HEK293 (cell line): Measurements from ENCODE around the gene GALNT1.

Experiments
- CTCF ChIA-PET: fragments of 350-600 bp; formaldehyde crosslinking; extraction: SDS; loops from one replicate; lab custom pipeline; 2021; ENCODE audit warnings: antibody characterized with exemption; lab: Yijun Ruan, JAX
- POLR2A ChIA-PET: fragments of 300-600 bp; formaldehyde crosslinking; extraction: SDS; loops from one replicate; lab custom pipeline; 2020; ENCODE audit warnings: antibody characterized with exemption, inconsistent platforms; lab: Yijun Ruan, JAX
- H3K27ac ChIP-seq: fragments of 200-500 bp; sonication (Bioruptor generic); 2 replicates; pipeline ENCODE4 v1.5.1; 2014; ENCODE audit warnings: low read depth, low read length, control low read depth, inconsistent platforms; ENCODE audit errors: extremely low read depth
- H3K36me3 ChIP-seq, 2 experiments: fragments of 200-500 bp in 1 of 2; sonication (Bioruptor generic) in 1 of 2; 1 replicate in 1 of 2; 2 replicates in 1 of 2; pipeline ENCODE4 v1.5.1; 2014 to 2017; ENCODE audit warnings: inconsistent platforms in 2 of 2, low read length in 2 of 2; ENCODE audit not compliant: control insufficient read depth in 2 of 2, insufficient read depth in 1 of 2
- H3K4me1 ChIP-seq: fragments of 200-500 bp; sonication (Bioruptor generic); 2 replicates; pipeline ENCODE4 v1.5.1; 2014; ENCODE audit warnings: mild to moderate bottlenecking, low read length, inconsistent platforms; ENCODE audit not compliant: control insufficient read depth, insufficient read depth
- H3K4me3 ChIP-seq: 2 replicates; pipeline ENCODE4 v1.5.1; 2011; ENCODE audit warnings: low read depth, mild to moderate bottlenecking, control low read depth, low read length, moderate library complexity
- H3K9me3 ChIP-seq: fragments of 200-500 bp; sonication (Bioruptor generic); 2 replicates; pipeline ENCODE4 v1.5.1; 2014; ENCODE audit warnings: low read depth, low read length, inconsistent platforms; ENCODE audit not compliant: control insufficient read depth, insufficient read depth
- GLI2 ChIP-seq: fragments of 450-650 bp; formaldehyde crosslinking; IDR thresholded peaks from 2 replicates; pipeline ENCODE4; 2017; ENCODE audit warnings: missing biosample characterization, missing genetic modification characterization, low read depth, borderline replicate concordance
- GLIS1 ChIP-seq: fragments of 450-650 bp; formaldehyde crosslinking; IDR thresholded peaks from 2 replicates; pipeline ENCODE4 v1.5.1; 2016; ENCODE audit warnings: missing biosample characterization, missing genetic modification characterization
- GLIS2 ChIP-seq: fragments of 450-650 bp; formaldehyde crosslinking; IDR thresholded peaks from 2 replicates; pipeline ENCODE4 v1.5.1; 2016; ENCODE audit warnings: missing biosample characterization, missing genetic modification characterization
- ZBTB20 ChIP-seq: fragments of 450-650 bp; formaldehyde crosslinking; IDR thresholded peaks from 2 replicates; pipeline ENCODE4 v1.5.1; 2016; ENCODE audit warnings: missing biosample characterization, missing genetic modification characterization
- ZBTB8A ChIP-seq: fragments of 450-650 bp; formaldehyde crosslinking; IDR thresholded peaks from 2 replicates; pipeline ENCODE4 v1.5.1; 2016; ENCODE audit warnings: missing biosample characterization, missing genetic modification characterization
- ZNF335 ChIP-seq: fragments of 450-650 bp; formaldehyde crosslinking; conservative IDR thresholded peaks from 2 replicates; pipeline ENCODE4 v1.5.1; 2016; ENCODE audit warnings: missing biosample characterization, missing genetic modification characterization
- ZNF549 ChIP-seq: fragments of 450-650 bp; IDR thresholded peaks from 2 replicates; pipeline ENCODE4 v1.5.1; 2018; ENCODE audit warnings: missing biosample characterization, missing genetic modification characterization, mild to moderate bottlenecking, inconsistent platforms, moderate library complexity
- ZNF654 ChIP-seq: fragments of 450-650 bp; formaldehyde crosslinking; IDR thresholded peaks from 2 replicates; pipeline ENCODE4 v1.5.1; 2016; ENCODE audit warnings: low read depth, missing biosample characterization, missing genetic modification characterization
- ZNF707 ChIP-seq: fragments of 450-650 bp; formaldehyde crosslinking; IDR thresholded peaks from 2 replicates; pipeline ENCODE4 v1.5.1; 2016; ENCODE audit warnings: missing biosample characterization, missing genetic modification characterization
- TF ChIP-seq, protein P1 (sequence below): fragments of 450-650 bp; formaldehyde crosslinking; optimal IDR thresholded peaks from 2 replicates; pipeline ENCODE3; 2016; ENCODE audit warnings: missing biosample characterization, mild to moderate bottlenecking, missing genetic modification characterization
- TF ChIP-seq, protein P2 (sequence below): fragments of 450-650 bp; formaldehyde crosslinking; IDR thresholded peaks from 2 replicates; pipeline ENCODE4 v1.5.1; 2016; ENCODE audit warnings: missing biosample characterization, missing genetic modification characterization
- TF ChIP-seq, protein P3 (sequence below): fragments of 450-650 bp; formaldehyde crosslinking; IDR thresholded peaks from 2 replicates; pipeline ENCODE4 v1.5.1; 2016; ENCODE audit warnings: missing biosample characterization, missing genetic modification characterization
- TF ChIP-seq, protein P4 (sequence below): fragments of 450-650 bp; formaldehyde crosslinking; IDR thresholded peaks from 2 replicates; pipeline ENCODE4 v1.5.1; 2016; ENCODE audit warnings: missing biosample characterization, missing genetic modification characterization
- TF ChIP-seq, protein P5 (sequence below): fragments of 450-650 bp; formaldehyde crosslinking; IDR thresholded peaks from 2 replicates; pipeline ENCODE4 v1.5.1; 2017; ENCODE audit warnings: missing biosample characterization, missing genetic modification characterization

The GALNT1 gene

DNA sequence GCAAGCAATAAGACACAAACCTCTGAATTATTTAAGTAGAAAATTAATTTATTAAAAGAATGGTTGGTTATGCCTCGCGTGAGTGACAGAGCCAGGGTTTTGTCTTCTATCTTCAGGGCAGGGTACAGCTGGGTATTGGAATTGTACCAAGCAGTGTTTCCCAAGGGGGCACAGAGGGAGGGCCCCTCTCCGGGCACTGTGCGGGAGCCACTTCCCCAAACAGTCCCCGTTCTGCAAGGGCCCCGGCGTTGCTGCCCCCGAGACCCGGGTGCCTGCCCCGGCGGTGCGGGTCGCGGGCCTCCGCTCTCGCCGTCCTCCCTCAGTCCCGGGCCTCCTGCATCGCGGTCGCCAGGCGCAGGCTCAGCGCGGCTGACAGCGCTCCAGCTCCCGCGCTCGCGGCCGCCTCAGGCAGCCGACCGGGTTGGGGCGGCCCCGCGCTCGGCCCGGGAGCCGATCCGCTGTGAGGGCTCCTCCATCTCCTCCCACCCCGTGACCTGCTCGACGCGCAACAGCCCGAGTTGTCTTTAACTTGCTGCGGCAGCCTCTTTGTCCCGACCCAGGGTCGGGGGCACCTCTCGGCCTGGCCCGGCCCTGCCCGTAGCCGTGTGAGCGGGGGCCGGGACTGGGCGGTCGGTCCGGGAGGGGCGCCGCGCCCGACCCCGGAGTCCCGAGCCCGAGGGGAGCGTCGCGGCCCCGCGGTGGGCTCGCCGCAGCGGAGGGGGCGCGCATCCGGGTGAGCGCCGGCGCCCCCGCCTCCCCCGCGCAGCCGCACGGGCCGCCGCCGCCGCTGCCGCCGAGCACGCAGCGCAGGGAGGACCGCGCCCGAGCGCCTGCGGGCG, 620 bp upstream of the GALNT1 start (continued):
- TF ChIP-seq ZBTB8A (tag by site-specific recombination) (0 out of 2 replicates have a peak, but pooled peaks have one; percentile 20), GLIS1 (tag by site-specific recombination) (peak; percentile 36; the same call in 1 of the 2 replicates), ZNF707 (tag by site-specific recombination) (no peak), ZNF654 (no peak), ZNF549 (tag by site-specific recombination) (0 out of 2 replicates have a peak, but pooled peaks have one; percentile 10)
- TF ChIP-seq, all 188 proteins: peak for 17

DNA sequence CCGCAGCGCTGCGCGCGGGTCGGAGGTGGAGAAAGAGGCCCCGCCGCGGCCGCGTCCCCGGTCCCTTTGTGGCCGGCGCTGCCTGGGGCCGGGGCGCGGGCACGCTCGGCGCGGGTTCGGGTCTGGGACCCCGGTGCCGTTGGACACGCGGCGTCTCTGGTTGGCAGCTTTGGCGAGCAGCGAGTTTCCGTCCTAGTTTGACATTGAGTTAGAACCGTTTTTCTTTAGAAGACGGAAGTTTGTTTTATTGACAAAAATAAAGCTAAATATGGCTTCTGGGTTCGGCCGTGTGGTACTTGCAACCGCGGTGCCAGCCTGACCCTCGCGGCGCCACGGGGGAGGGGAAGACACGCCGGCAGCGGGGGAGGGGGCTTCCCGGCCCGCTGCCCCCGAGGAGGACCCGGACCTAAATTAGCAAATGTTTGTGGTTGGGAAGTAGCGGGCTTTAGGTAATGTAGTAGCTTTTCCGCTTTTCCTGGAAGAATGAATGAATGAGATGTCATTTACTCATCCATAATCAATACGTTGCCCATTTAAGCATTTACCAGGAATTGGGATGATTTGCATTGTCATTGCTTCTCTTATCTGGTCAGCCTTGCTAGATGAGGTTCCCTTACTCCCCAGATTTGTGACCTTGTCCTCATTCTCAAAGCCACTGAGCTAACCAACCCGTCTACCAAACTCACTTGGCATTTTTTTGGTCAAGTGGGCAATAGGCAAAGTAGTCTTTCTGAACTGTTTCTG, 530 bp downstream of the GALNT1 start:
- H3K4me1 ChIP-seq = no peaks in the 10 kb centered on the region; the same call in 1 of the 2 replicates
- POLR2A ChIA-PET = interaction anchor here (1.1 to 1.8 kb wide), 3 partner anchors 10 to 84 kb away, joined by 3 to 7 read pairs (median 5); partner anchors contain the start of gene INO80C
- TF ChIP-seq, protein P1, sequence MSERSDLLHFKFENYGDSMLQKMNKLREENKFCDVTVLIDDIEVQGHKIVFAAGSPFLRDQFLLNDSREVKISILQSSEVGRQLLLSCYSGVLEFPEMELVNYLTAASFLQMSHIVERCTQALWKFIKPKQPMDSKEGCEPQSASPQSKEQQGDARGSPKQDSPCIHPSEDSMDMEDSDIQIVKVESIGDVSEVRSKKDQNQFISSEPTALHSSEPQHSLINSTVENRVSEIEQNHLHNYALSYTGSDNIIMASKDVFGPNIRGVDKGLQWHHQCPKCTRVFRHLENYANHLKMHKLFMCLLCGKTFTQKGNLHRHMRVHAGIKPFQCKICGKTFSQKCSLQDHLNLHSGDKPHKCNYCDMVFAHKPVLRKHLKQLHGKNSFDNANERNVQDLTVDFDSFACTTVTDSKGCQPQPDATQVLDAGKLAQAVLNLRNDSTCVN (tag by site-specific recombination) = peak; percentile 51
- TF ChIP-seq ZBTB20 (tag by site-specific recombination) = peak; percentile 30; the same call in 1 of the 2 replicates
- TF ChIP-seq, protein P2, sequence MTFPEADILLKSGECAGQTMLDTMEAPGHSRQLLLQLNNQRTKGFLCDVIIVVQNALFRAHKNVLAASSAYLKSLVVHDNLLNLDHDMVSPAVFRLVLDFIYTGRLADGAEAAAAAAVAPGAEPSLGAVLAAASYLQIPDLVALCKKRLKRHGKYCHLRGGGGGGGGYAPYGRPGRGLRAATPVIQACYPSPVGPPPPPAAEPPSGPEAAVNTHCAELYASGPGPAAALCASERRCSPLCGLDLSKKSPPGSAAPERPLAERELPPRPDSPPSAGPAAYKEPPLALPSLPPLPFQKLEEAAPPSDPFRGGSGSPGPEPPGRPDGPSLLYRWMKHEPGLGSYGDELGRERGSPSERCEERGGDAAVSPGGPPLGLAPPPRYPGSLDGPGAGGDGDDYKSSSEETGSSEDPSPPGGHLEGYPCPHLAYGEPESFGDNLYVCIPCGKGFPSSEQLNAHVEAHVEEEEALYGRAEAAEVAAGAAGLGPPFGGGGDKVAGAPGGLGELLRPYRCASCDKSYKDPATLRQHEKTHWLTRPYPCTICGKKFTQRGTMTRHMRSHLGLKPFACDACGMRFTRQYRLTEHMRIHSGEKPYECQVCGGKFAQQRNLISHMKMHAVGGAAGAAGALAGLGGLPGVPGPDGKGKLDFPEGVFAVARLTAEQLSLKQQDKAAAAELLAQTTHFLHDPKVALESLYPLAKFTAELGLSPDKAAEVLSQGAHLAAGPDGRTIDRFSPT (tag by site-specific recombination) = 0 out of 2 replicates have a peak, but pooled peaks have one; percentile 27
- no peak for TF ChIP-seq GLI2
- TF ChIP-seq, protein P3, sequence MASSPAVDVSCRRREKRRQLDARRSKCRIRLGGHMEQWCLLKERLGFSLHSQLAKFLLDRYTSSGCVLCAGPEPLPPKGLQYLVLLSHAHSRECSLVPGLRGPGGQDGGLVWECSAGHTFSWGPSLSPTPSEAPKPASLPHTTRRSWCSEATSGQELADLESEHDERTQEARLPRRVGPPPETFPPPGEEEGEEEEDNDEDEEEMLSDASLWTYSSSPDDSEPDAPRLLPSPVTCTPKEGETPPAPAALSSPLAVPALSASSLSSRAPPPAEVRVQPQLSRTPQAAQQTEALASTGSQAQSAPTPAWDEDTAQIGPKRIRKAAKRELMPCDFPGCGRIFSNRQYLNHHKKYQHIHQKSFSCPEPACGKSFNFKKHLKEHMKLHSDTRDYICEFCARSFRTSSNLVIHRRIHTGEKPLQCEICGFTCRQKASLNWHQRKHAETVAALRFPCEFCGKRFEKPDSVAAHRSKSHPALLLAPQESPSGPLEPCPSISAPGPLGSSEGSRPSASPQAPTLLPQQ = peak; percentile 48; the same call in 1 of the 2 replicates
- TF ChIP-seq, protein P4, sequence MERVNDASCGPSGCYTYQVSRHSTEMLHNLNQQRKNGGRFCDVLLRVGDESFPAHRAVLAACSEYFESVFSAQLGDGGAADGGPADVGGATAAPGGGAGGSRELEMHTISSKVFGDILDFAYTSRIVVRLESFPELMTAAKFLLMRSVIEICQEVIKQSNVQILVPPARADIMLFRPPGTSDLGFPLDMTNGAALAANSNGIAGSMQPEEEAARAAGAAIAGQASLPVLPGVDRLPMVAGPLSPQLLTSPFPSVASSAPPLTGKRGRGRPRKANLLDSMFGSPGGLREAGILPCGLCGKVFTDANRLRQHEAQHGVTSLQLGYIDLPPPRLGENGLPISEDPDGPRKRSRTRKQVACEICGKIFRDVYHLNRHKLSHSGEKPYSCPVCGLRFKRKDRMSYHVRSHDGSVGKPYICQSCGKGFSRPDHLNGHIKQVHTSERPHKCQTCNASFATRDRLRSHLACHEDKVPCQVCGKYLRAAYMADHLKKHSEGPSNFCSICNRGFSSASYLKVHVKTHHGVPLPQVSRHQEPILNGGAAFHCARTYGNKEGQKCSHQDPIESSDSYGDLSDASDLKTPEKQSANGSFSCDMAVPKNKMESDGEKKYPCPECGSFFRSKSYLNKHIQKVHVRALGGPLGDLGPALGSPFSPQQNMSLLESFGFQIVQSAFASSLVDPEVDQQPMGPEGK (tag by site-specific recombination) = peak; percentile 29; the same call in 1 of the 2 replicates
- TF ChIP-seq ZNF335 (tag by site-specific recombination) = peak; percentile 67
- TF ChIP-seq, protein P5, sequence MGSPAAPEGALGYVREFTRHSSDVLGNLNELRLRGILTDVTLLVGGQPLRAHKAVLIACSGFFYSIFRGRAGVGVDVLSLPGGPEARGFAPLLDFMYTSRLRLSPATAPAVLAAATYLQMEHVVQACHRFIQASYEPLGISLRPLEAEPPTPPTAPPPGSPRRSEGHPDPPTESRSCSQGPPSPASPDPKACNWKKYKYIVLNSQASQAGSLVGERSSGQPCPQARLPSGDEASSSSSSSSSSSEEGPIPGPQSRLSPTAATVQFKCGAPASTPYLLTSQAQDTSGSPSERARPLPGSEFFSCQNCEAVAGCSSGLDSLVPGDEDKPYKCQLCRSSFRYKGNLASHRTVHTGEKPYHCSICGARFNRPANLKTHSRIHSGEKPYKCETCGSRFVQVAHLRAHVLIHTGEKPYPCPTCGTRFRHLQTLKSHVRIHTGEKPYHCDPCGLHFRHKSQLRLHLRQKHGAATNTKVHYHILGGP (tag by site-specific recombination) = no peak
- TF ChIP-seq GLIS2 (tag by site-specific recombination) = peak; percentile 52; the same call in 1 of the 2 replicates
- TF ChIP-seq, all 188 proteins: peak for 7
- H3K27ac ChIP-seq = peak overlapping the region; percentile 56; the same call in 1 of the 2 replicates
- CTCF ChIA-PET = interaction anchor here (0.6 to 1.4 kb wide), 4 partner anchors 14 to 196 kb away, joined by 3 to 6 read pairs (median 3); no protein-coding TSS in a partner anchor
- peak overlapping the region; percentile 77 for H3K4me3 ChIP-seq
- peaks cover 0 to 3% of the 10 kb centered on the region in 2 experiments; a peak in 1 of 3 replicates for H3K36me3 ChIP-seq
- no peaks in the 10 kb centered on the region for H3K9me3 ChIP-seq
